Endodermal cell (in vitro differentiated cells): ENCODE data around the gene PTPRE. TPM values are rescaled to one million over a fixed set of nuclear protein-coding genes. Genes with fewer than 3 reads are reported as not detected.

Source experiments
- DNase-seq: peaks from one replicate; pipeline ENCODE4 v3.0.0-alpha.2; 2017
- H3K27ac ChIP-seq: 2 replicates; pipeline ENCODE4 v1.5.1; 2013; ENCODE audit warnings: mild to moderate bottlenecking, low read depth, low read length, moderate library complexity
- H3K27me3 ChIP-seq: 2 replicates; pipeline ENCODE4 v1.6.1; 2013; ENCODE audit warnings: mild to moderate bottlenecking, low read length, moderate library complexity; ENCODE audit not compliant: insufficient read depth, control insufficient read depth, poor library complexity, severe bottlenecking
- H3K36me3 ChIP-seq: 2 replicates; pipeline ENCODE4 v1.7.0; 2013; ENCODE audit warnings: mild to moderate bottlenecking, low read length, moderate library complexity; ENCODE audit not compliant: control insufficient read depth, insufficient read depth
- H3K4me1 ChIP-seq: one replicate; pipeline ENCODE4 v1.7.0; 2013; ENCODE audit warnings: low read length; ENCODE audit not compliant: control insufficient read depth, insufficient read depth
- H3K4me3 ChIP-seq: 2 replicates; pipeline ENCODE4 v1.5.1; 2013; ENCODE audit warnings: mild to moderate bottlenecking, low read length, moderate library complexity
- H3K9ac ChIP-seq: 2 replicates; pipeline ENCODE4 v1.6.1; 2013; ENCODE audit warnings: mild to moderate bottlenecking, low read length, moderate library complexity; ENCODE audit not compliant: poor library complexity, severe bottlenecking; ENCODE audit errors: extremely low read depth
- H3K9me3 ChIP-seq: 2 replicates; pipeline ENCODE4 v1.6.1; 2013; ENCODE audit warnings: mild to moderate bottlenecking, low read length, moderate library complexity; ENCODE audit not compliant: control insufficient read depth
- H3K27ac Mint-ChIP-seq: 2 replicates; pipeline ENCODE4 v1.8.0; 2020; ENCODE audit warnings: mixed read lengths
- H3K27me3 Mint-ChIP-seq: 2 replicates; pipeline ENCODE4 v1.8.0; 2021; ENCODE audit warnings: mild to moderate bottlenecking, mixed read lengths; ENCODE audit not compliant: insufficient read depth
- H3K36me3 Mint-ChIP-seq: 2 replicates; pipeline ENCODE4 v1.8.0; 2020; ENCODE audit warnings: low read depth, mixed read lengths
- H3K4me1 Mint-ChIP-seq: 2 replicates; pipeline ENCODE4 v1.8.0; 2020; ENCODE audit warnings: mixed read lengths
- H3K4me3 Mint-ChIP-seq: 2 replicates; pipeline ENCODE4 v1.8.0; 2020; ENCODE audit warnings: mild to moderate bottlenecking, moderate library complexity, mixed read lengths
- H3K9me3 Mint-ChIP-seq: 2 replicates; pipeline ENCODE4 v1.8.0; 2020; ENCODE audit warnings: mild to moderate bottlenecking, mixed read lengths
- CTCF ChIP-seq: fragments of 200-600 bp; sonication (generic); conservative IDR thresholded peaks from 2 replicates; pipeline ENCODE4 v1.5.0; 2021; ENCODE audit warnings: antibody characterized with exemption, mild to moderate bottlenecking
- WGBS, 2 experiments: methylation state at CpG; one replicate each; pipeline versions ENCODE4 v1.1.5 to v1.1.7; 2013; ENCODE audit warnings: missing lambda C conversion rate in 2 of 2, mixed read lengths in 1 of 2; ENCODE audit not compliant: insufficient coverage in 1 of 2, insufficient read length in 1 of 2; 5-methylcytosine and 5-hydroxymethylcytosine counted together
- total RNA-seq, 2 donors: library from RNA; stranded (reverse); fragmentation: NEBNext Ultra II Directional in 1 of 2; extraction: Animal tissue kit (Norgen Biotek cat#: 25700) in 1 of 2; gene quantifications; 2 replicates in 1 of 2; 3 replicates in 1 of 2; pipeline ENCODE4 v1.2.1, GENCODE V29; 2021

PTPRE gene
- total RNA-seq, 2 donors from 2014 or later: 0.75 to 3.0 TPM

DNA sequence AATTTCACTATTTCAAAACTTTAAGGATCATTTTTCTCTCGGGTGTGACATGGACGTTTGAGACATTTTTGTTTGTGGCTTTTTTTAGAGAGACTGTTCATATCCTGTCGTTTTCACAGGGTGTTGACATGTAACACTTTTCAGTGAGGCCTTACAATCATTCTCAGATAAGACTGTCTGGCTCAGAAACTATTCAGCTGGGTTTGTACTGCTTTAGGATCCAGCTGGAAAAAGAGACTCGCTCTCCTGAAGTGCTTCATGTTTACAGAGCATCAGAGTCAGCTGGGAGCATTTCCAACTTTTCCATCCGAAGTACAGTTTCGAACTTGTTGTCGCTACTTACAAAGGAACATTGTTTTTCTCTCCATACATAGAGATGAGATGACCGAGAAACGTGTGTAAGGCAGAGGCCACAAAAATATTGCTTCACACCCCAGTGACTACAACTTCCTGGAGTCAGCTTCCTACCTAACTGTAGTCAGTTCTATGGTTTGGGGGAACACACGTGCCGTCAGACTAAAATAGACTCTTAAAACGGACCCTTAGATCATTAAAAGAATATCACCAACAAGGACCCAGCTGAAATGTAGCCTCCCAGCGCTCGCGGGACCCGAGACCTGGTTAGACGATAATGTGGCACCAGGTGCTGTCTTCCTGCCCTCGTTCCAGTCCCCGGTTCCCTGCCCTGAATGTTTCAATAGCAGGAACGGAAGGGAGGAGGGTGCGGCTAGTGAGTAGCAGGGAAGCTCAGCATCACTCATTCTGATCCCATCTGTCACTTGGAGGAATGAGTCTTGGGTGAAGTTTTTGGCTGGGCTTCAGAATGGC lies 141.3 kb downstream of the PTPRE start:
- H3K4me3 Mint-ChIP-seq: no peak overlapping the region

GRCh38 chr10:128048819-128049210 lies 141.9 kb downstream of the PTPRE start:
- peaks cover 13% of the 10 kb centered on the region for H3K27me3 ChIP-seq
- H3K4me1 ChIP-seq: no peaks in the 10 kb centered on the region
- no peaks in the 10 kb centered on the region for H3K9me3 Mint-ChIP-seq
- H3K4me3 ChIP-seq: no peak overlapping the region
- no peaks in the 10 kb centered on the region for H3K9me3 ChIP-seq
- H3K27ac ChIP-seq: no peak overlapping the region
- H3K9ac ChIP-seq: no peak overlapping the region
- no peaks in the 10 kb centered on the region for H3K36me3 Mint-ChIP-seq
- TF ChIP-seq CTCF: no peak
- DNase-seq: no peak
- peaks cover 9% of the 10 kb centered on the region for H3K4me1 Mint-ChIP-seq
- H3K4me3 Mint-ChIP-seq: no peak overlapping the region
- no peaks in the 10 kb centered on the region for H3K36me3 ChIP-seq
- H3K27me3 Mint-ChIP-seq: peaks cover 17% of the 10 kb centered on the region
- H3K27ac Mint-ChIP-seq: no peak overlapping the region
- WGBS, 2 experiments: 90 to 93% methylated on average over 3 to 6 of the region's 6 CpGs

More for the DNA sequence above, 141.3 kb downstream of the PTPRE start:
- H3K4me1 Mint-ChIP-seq: peaks cover 9% of the 10 kb centered on the region
- peaks cover 16% of the 10 kb centered on the region for H3K27me3 ChIP-seq
- TF ChIP-seq CTCF: no peak
- H3K4me3 ChIP-seq: no peak overlapping the region
- no peak for DNase-seq
- no peaks in the 10 kb centered on the region for H3K9me3 ChIP-seq
- H3K9me3 Mint-ChIP-seq: no peaks in the 10 kb centered on the region
- no peak overlapping the region for H3K27ac ChIP-seq
- no peaks in the 10 kb centered on the region for H3K4me1 ChIP-seq
- H3K36me3 Mint-ChIP-seq: no peaks in the 10 kb centered on the region
- 94% methylated on average over 13 to 21 of the region's 21 CpGs for WGBS, 2 experiments
- H3K36me3 ChIP-seq: no peaks in the 10 kb centered on the region
- H3K27me3 Mint-ChIP-seq: peaks cover 24% of the 10 kb centered on the region
- H3K27ac Mint-ChIP-seq: peak overlapping the region; percentile 78
- H3K9ac ChIP-seq: no peak overlapping the region

GRCh38 chr10:128049226-128050120 lies 142.6 kb downstream of the PTPRE start:
- H3K27ac ChIP-seq: no peak overlapping the region
- no peak for TF ChIP-seq CTCF
- no peak overlapping the region for H3K4me3 Mint-ChIP-seq
- no peak overlapping the region for H3K27ac Mint-ChIP-seq
- H3K36me3 Mint-ChIP-seq: no peaks in the 10 kb centered on the region
- H3K27me3 ChIP-seq: peaks cover 6% of the 10 kb centered on the region
- no peaks in the 10 kb centered on the region for H3K4me1 ChIP-seq
- DNase-seq: no peak
- H3K4me3 ChIP-seq: no peak overlapping the region
- H3K27me3 Mint-ChIP-seq: peaks cover 11% of the 10 kb centered on the region
- 89 to 98% methylated on average over 11 to 23 of the region's 23 CpGs for WGBS, 2 experiments
- no peak overlapping the region for H3K9ac ChIP-seq
- peaks cover 9% of the 10 kb centered on the region for H3K4me1 Mint-ChIP-seq
- no peaks in the 10 kb centered on the region for H3K9me3 Mint-ChIP-seq
- H3K9me3 ChIP-seq: no peaks in the 10 kb centered on the region
- no peaks in the 10 kb centered on the region for H3K36me3 ChIP-seq
